HG03039 (cell line): ENCODE measurements around the gene ANKMY2.
"Not testable (repeated sequence)": the region's sequence is repeated elsewhere in the genome, so short reads cannot be mapped to it uniquely, and the experiment has no call there.

Experiments
- ATAC-seq: cut with Tn5 transposase; IDR thresholded peaks from one replicate; pipeline ENCODE4 v1.9.1; 2021; ENCODE audit warnings: mild to moderate bottlenecking, moderate library complexity; ENCODE audit not compliant: unreplicated experiment

The ANKMY2 gene

GRCh38 chr7:16659854-16660497 is 14.4 kb upstream of the ANKMY2 start:
- not testable (repeated sequence) for ATAC-seq

DNA sequence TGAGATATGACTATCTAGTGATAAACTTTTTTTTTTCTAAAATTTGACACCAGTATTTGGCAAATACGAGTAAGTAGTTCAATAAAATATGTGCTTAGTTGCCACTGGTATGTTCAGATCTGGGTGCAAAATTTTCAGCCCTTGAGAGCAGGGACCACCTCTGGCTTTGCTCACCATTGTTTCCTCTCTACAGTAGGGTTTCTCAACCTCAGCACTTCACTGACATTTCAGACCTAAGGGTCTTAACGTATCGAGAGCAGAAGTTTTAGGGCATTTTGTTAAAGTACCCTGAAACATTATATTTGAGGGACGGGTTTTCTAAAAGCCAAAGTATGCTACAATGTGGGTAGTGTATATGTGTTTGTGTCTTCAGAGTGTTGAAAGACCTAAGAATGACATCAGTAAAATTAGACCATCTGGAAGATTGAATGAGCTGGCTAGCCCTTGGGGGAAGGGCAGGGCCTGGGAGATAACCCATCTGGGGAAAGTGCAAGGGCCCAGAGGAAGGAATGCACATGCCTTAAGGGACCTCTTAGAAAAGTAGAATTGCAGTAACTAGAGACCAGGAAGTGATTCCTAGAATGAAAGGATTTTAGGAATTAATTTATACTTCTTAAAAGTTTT is 12.2 kb upstream of the ANKMY2 start:
- no peak for ATAC-seq

DNA sequence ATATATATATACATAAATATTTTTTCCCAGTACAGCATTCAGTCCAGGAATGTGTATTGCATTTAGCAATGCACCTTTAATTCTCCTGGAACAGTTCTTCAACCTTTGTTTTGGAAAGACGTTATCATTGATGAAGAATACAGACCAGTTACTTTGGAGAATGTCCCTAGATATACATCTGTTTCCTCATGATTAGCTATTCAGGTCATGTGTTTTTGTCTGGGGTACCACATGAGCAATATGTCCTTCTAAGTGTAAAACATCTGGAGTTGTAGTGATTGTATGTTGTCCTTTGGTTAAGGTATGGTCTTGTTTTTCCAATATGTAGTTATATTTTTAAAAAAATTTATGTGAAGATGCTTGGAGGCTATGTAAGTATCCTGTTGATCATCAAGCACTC is 10.6 kb upstream of the ANKMY2 start:
- ATAC-seq: no peak

DNA sequence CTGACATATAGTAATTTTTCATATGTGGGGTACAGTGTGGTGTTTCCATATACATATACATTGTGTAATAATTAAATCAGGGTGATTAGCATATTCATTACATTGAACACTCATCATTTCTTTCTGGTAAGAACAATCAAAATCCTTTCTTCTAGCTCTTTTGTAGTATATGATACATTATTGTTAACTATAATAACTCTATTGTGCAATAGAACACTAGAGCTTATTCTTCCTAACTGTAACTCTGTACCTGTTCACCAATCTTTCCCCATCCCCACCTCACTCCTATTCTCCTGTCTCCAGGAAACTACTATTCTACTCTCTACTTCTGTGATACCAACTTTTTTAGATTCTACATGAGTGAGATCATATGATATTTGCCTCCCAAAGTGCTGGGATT is 9.8 kb upstream of the ANKMY2 start:
- ATAC-seq: no peak

DNA sequence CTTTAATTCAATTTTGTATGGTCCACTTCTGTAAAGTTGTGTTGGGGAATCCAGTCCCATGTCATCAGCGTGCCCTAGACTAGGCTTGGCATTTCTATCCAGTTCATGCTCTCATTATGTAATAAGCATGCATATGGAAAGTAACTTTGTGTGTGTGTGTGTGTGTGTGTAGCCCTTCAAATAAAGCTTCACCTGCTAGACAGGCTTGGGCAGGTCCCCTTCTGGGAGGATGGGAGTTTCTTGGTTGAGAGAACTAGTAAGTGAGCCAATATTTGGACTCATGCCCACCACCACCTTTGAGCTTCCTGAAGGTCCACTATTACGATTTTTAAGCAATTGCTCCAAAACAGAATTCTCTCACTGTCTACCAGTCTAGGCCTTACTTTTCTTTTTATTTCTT is 7.3 kb upstream of the ANKMY2 start:
- ATAC-seq: no peak

DNA sequence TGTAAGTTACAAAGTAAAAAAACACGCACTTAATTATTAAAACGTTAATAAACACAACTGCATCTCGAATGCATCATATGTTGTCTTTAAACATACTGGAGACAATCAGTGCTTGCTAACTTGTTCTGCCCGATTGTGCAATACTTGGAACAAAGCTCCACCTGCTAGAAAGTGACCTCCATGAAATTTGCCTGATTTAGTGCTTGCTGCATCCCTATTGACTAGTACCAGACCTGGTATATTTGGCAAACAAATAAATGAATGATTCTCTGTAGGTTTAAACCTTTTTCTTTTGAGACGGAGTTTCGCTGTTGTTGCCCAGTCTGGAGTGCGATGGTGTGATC is 6.7 kb upstream of the ANKMY2 start:
- ATAC-seq: no peak

- no peak for ATAC-seq
These were observed 6.1 kb upstream of the ANKMY2 start for GRCh38 chr7:16651396-16652239.

DNA sequence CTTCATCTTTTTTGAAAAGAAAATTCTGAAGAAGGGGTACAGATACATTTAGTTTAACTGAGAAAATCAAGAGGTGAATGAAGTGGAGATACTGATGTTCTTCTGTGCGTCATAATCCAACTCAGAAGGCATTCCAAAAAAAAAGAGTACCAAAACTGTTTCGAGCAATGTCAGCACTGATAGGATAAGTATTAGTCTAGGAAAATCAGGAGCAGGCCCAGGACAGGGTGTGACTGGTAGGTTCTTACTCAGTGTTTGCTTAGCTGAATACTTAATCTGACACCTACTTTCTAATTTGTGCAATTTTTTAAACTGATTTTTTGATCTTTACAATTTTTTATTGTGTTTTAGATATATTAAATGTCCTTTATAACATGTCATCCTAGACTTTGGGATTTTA is 4.7 kb upstream of the ANKMY2 start:
- no peak for ATAC-seq

DNA sequence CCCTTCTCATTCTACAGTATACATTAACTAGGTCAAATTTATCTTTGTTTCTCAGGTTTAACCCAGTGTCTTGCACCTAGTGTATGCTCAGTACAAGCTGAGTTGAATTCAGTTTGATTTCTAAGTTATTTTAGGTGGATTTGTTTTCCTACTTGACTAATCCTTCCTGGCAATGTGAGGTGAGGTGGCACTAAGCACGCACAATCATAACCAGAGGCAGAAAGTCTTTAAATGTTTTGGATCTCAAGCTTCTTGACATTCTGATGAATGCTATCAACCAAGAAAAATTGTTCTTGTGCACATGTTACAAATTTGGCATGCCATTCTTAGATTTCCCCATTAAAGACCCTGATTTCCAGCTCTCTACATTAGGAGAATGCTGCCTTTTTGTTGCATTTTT is 3.6 kb upstream of the ANKMY2 start:
- ATAC-seq: no peak

GRCh38 chr7:16648551-16648950 is 3.0 kb upstream of the ANKMY2 start:
- no peak for ATAC-seq

DNA sequence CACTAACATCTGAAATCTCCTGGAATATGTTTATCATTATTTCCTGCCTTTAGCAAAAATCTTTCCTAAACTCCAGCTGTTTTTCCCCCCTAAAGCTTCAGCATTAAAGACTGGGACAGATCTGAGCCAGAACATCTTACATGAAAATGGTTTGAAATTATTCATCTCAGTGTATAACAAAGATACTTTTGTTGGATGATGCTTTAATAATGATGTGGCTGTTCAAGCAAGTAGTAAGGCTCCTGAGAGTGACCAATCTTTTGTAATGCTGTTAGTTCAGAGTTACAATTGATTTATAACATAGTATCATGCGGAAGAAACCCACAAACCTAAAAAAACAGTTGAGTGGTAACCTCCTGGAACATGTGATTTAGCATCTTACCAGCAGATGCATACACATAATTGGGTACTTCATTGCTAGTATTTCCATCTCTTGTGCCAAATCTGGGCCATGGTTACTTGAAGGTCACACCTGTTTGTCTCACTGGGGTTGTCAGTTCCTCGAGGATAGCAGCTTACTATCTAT is 1.9 kb upstream of the ANKMY2 start:
- no peak for ATAC-seq

DNA sequence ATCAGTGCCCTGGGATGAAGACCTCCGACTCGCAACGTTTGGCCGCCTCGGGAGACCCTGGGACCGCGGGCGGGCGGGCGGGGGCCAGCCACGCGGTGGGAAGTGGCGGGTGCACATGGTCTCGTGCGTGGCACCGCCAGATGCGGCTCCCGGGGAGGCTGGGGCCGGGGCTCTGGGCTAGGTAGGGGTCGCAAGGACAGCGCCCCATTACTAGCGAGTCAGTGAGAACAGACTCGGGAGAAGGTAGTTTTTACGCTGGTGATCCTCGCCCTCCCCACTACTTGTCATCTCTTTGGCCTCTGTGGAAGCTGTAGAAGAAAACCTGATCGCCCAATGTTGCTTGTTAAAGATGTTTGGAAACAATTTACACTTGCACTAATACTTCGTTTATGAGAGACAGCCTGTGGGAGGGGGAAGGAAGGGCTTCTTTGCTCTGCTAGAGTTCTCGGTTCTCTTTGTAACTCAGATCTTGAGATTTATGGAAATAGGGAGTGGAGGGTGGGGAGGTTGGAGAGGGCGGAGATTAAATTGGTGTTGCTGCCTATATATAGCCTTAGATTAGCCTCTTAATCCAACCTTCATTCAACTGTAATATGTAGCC is 1.0 kb upstream of the ANKMY2 start:
- no peak for ATAC-seq

DNA sequence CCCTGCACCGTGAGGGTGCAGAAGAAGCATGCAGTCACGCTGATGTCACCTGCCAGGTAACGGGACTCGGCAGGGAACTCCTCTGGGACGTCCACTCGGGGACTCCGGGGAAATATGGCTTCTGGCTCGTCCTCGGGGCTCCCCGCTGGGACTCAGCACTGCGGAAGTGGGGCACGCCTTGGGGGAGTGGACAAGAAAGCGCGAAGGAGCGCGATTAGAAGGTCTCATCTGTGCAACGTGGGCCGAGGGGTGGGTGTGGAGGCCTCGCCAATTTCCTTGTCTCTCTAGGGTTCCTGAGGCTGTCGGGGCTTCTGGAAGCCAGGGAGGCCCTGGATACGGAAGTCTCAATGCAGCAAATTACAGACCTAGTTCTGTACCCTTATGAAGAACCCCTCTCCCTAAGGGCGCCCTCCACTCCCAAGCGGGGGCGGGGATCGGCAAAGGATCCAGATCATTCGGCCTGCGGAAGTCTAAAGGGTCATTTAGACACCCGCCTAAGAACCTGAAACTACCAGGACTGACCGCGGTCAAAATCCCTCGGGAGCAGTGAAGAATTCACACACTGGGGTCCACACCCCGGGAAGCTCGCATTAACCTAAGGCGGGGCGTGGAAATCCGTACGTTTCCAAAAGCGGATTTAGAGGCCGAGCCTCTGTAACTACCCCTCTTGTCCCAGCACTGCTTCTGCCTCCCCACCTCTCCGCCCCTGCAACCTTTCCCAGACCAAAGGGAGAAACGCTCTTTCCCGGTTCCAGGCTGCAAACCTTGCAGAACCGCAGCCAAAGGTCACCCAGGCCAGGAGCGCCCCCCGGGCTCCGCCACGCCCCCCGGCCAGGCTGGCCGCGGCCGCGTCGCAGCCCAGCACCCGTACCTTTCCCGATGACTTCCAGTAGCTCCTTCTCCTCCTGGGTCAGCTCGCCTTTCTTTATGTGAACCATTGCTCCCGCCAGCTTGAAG is 640 bp downstream of the ANKMY2 start:
- no peak for ATAC-seq

GRCh38 chr7:16644157-16644556 is 1.4 kb downstream of the ANKMY2 start:
- ATAC-seq: no peak

GRCh38 chr7:16638282-16639280 is 7.0 kb downstream of the ANKMY2 start:
- ATAC-seq: no peak

DNA sequence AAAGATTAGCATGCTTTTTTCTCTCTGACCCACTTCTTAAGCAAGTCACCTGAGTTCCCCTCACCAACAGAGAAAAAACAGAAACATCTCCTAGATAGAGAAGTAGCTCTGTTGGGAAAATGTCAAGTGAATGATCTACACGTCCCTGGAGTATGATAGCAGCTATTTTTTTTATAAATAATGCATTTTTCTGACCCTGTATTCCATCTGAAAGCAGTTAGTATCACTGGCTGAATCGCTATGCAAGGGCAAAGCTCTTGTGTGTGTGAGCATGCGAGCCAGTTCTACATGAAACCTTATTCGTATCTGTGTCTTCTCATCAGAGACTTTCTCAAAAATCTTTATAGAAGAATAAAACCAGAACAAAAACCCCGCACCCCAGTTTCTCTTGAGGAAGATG is 8.2 kb downstream of the ANKMY2 start:
- no peak for ATAC-seq

DNA sequence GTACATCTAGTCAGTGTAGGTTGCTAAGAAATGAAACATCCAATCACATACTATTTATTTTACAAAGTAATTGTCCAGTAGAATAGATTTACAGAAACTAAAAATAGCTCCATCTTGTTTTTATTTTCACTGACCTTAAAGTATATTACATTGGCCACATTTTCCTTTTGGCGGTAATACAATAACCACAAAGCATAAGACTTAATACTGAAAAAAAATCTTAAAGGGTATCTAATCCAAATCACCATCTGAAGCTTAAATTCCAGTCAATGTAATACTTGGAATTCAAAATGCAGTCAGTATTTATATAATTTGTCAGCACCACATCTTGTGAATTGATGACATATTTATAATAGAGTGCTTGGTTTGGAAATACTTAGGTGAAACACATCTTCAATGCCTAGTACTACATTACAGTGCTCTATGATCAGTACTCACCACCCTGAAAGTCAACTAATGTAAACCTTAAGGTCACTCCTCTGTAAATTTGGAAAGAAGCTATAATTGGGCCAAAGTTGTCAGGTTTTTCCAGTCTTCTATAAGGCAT is 8.9 kb downstream of the ANKMY2 start:
- no peak for ATAC-seq

DNA sequence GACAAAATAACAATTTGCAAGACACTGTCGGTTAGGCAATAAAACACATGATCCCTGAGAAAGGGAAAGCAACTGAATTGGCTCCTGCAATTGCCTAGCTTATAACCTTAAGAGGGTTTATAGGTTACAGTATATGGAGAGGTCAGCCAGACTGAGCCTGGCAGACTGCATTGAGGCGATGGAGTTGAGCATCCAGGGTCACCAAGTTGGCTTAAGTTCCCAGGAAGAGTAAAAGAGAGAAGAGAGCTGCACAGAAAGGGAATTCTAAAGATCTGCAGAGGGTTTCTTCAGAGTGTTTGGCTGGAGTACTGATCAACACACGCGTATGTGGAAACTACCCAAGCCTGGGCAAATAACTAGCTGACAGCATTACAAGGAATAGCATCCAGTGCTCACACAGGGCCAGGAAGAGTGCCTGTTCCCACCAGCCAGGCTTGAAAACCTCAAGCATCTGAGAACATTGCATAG is 11.2 kb downstream of the ANKMY2 start:
- ATAC-seq: no peak

DNA sequence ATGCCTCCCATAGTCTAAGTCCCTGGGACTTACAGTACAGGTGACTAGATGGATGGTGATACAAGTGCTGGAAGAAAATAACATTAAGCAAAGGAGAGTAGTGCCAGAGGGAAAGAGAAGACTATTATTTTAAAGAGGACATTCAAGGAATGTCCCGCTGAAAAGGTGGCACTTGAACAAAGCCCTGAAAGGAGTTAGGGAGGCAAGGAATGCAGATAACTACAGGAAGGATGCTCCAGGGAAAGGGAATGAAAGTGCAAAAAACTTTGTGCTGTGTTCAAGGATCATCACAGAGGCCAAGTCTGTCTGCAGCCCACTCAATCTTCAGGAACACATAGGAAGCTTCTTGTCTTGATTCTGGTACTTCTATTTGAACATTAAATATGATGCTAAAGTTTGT is 14.9 kb downstream of the ANKMY2 start:
- no peak for ATAC-seq
